ENCODE results near the gene KRT74.

KRT74 gene

DNA sequence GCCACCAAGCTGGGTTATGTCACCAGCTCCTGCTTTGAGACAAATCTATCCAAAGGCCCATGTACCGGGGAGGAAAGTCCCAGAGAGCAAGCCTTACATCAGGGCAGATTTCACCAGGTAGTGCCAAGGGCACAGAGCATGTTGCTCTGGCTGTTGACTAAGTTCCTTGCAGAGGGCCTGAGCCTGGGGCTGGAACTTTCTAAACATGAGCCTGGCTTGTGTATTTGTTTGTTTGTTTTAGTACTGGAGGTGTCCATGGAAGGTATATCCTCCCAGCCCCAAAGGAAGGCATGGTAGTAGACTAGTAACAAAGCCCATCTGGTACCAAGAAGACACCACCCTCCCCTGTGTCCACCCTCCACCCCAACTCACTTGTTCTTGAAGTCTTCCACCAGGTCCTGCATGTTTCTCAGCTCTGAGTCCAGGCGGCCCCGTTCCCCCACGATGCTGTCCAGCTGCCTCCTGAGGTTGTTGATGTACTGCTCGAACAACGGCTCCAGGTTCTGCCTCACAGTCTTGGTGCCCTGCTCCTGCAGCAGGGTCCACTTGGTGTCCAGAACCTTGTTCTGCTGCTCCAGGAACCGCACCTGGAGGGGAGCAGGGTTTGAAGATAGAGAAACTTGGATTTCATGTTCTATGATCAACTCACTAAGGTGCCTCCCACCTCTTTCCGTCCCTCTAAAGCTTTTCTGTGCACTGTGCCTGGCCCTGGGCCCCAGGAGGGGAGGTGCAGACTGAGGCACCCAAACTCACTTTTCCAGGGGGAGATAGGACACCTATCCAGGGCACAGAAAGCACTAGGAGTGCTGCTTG is 54.9 kb downstream of the KRT74 start:
- no peak for DNase-seq

DNA sequence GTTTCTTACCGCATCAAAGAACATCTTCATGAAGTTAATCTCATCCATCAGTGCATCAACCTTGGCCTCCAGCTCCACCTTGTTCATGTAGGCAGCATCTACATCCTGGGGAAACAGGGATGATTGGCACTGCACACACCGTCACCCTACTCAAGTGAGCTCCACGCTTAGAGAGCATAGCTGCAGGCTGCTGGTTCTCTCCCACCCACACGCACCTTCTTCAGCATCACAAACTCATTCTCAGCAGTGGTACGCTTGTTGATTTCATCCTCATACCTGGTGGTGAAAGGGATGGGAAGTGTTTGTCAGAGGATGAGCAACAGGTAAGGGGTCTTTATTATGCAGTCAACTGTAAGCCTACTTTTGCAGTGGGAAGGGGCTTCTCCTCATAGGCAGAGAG is 55.8 kb downstream of the KRT74 start:
- DNase-seq = no peak

DNA sequence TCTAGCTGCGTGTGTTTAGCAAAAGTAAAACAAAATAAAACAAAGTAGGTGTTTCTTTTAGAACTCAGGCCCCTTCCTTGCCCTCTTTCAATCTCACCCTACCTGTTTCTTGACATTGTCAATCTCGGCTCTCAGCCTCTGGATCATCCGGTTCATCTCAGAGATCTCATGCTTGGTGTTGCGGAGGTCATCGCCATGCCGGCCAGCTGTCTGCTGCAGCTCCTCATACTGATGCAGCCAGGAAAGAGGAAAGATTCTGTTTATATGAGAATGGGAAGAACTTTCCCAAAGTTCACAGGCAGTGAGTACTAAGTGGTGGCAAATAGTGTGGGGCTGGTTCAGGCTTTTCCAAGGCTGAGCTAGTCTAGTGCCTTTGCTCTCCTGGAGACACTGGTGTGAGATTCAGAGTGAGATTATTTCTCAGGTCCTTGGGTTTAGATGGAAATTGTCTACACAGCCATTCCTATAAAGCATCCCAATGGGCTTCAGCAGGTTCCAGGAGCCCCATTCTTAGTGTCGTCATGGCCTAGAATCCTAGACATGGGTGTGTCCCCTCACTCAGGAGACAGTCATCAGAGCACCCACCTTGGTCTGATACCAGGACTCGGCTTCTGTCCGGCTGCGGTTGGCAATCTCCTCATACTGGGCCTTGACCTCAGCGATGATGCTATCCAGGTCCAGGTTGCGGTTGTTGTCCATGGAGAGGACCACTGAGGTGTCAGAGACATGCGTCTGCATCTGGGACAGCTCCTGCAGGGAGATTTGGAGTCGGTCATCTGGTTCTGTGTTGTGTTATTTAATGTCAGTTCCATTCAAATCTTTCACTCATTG is 56.4 kb downstream of the KRT74 start:
- DNase-seq = no peak

DNA sequence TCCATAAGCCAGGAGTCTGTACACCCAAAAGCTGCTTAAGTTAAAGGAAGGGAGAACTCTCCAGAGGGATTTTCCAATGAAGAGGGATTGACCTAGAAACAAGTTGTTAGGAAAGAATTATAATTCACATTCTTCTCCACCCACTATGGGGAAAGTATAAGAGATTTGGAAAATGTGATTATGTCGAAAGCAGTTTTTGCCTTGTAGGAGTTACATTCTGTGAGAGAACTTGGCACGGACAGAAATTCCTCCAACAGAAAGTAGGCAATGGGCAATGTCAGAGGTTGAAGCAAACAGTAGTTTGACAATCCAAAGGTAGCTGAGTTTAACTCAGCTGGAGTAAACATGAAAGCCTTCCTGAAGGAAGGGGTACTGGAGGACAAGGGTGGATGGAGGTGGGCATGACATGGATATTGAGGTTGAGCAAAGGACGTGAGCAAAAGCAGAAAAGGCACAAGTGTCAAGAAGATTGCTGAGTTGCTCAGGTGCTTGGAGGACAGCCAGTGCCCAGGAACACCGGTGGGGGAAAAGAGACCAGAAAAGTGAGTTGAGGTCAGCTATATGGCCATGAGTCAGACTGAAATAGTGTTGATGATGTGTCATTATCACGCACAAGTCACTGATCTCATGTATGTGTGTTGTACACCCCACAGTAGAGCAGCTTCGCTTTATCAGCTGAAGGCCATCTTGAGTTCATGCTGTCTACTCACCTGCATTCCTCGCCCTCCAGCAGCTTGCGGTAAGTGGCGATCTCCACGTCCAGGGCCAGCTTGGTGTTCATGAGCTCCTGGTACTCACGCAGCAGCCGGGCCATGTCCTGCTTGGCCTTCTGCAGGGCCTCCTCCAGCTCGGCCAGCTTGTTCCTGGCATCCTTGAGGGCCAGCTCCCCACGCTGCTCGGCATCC is 57.5 kb downstream of the KRT74 start:
- DNase-seq = no peak

Data from DMS53 (cell line).